22Rv1 (cell line): ENCODE results near the gene SPHK2.

Source experiments
- CTCF ChIP-seq: fragments of 450-650 bp; IDR thresholded peaks from 2 replicates; pipeline ENCODE4 v1.5.1; 2017; ENCODE audit warnings: mild to moderate bottlenecking
- ZFX ChIP-seq: fragments of 450-650 bp; IDR thresholded peaks from 2 replicates; pipeline ENCODE4 v1.6.1; 2017; ENCODE audit warnings: antibody characterized with exemption, borderline replicate concordance

- TF ChIP-seq ZFX: no peak
- TF ChIP-seq CTCF: no peak
Observed at GRCh38 chr19:48664476-48664875, 45.2 kb downstream of the SPHK2 start.
